Endothelial cell of umbilical vein (primary cell): ENCODE data around the gene NEDD4L.

ENCODE experiments used
- POLR2A ChIP-seq: IDR thresholded peaks from 2 replicates; pipeline ENCODE4 v1.6.1; 2012; ENCODE audit warnings: low read depth, mild to moderate bottlenecking, control low read depth, low read length
- TF ChIP-seq, protein P1 (sequence below), 2 donors: IDR thresholded peaks; 1 replicate in 1 of 2; 2 replicates in 1 of 2; pipeline ENCODE4 v1.5.1; 2011; ENCODE audit warnings: low read length in 2 of 2, mild to moderate bottlenecking in 2 of 2, moderate library complexity in 2 of 2, control low read depth in 1 of 2, inconsistent platforms in 1 of 2, low read depth in 1 of 2; ENCODE audit not compliant: insufficient read depth in 1 of 2; ENCODE audit errors: extremely low read depth in 1 of 2

GRCh38 chr18:58191626-58192025, 147.6 kb downstream of the NEDD4L start:
- TF ChIP-seq, protein P1, sequence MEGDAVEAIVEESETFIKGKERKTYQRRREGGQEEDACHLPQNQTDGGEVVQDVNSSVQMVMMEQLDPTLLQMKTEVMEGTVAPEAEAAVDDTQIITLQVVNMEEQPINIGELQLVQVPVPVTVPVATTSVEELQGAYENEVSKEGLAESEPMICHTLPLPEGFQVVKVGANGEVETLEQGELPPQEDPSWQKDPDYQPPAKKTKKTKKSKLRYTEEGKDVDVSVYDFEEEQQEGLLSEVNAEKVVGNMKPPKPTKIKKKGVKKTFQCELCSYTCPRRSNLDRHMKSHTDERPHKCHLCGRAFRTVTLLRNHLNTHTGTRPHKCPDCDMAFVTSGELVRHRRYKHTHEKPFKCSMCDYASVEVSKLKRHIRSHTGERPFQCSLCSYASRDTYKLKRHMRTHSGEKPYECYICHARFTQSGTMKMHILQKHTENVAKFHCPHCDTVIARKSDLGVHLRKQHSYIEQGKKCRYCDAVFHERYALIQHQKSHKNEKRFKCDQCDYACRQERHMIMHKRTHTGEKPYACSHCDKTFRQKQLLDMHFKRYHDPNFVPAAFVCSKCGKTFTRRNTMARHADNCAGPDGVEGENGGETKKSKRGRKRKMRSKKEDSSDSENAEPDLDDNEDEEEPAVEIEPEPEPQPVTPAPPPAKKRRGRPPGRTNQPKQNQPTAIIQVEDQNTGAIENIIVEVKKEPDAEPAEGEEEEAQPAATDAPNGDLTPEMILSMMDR (IDR thresholded peaks at IDR 0.05; ENCODE audit: extremely low read depth in 1 of 2, insufficient read depth in 1 of 2, low read depth in 1 of 2, low read length in 2 of 2): no peak
- no peak for TF ChIP-seq POLR2A
